ENCODE results near the gene BRD4.
A peak's percentile ranks its signal among the peaks of the same experiment; 100 is the strongest.
"Not testable (repeated sequence)": the region's sequence is repeated elsewhere in the genome, so short reads cannot be mapped to it uniquely, and the experiment has no call there.

The BRD4 gene

DNA sequence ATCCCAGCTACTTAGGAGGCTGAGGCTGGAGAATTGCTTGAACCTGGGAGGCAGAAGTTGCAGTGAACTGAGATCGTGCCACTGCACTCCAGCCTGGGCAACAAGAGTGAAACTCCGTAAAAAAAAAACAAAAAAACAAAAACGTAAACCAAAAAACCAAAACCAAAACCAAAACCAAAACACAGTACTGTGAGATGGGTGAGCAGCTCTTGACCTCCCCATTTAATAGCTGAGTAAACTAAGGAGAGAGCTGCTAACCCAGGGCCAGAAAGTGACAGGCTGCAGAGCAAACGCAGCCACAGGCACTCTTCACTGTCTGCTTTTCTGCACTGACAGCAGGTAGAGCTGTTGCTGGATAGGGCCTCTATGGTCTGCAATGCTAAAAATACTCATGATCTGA lies 27.7 kb upstream of the BRD4 start:
- DNase-seq (ENCODE audit: low read depth, low spot score), result not testable (repeated sequence)

- DNase-seq (ENCODE audit: low read depth, low spot score), result no peak
Observed at GRCh38 chr19:15358918-15359317, 26.6 kb upstream of the BRD4 start.

GRCh38 chr19:15357906-15358305 lies 25.6 kb upstream of the BRD4 start:
- no peak for DNase-seq (ENCODE audit: low read depth, low spot score)

- DNase-seq (ENCODE audit: low read depth, low spot score), result no peak
Observed at GRCh38 chr19:15354566-15355296, 22.4 kb upstream of the BRD4 start.

- DNase-seq (ENCODE audit: low read depth, low spot score), result no peak
Observed at GRCh38 chr19:15353908-15354307, 21.6 kb upstream of the BRD4 start.

DNA sequence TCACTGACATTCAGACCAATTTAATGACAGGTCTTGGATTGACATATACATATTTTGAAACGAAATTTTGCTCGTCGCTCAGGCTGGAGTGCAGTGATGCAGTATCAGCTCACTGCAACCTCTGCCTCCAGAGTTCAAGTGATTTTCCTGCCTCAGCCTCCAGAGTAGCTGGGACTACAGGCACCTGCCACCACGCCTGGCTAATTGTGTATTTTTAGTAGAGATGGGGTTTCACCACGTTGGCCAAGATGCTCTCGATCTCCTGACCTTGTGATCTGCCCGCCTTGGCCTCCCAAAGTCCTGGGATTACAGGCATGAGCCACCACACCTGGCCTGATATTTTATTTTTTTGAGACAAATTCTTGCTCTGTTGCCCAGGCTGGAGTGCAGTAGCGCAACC lies 20.2 kb upstream of the BRD4 start:
- not testable (repeated sequence) for DNase-seq (ENCODE audit: low read depth, low spot score)

GRCh38 chr19:15341328-15341727 lies 9.0 kb upstream of the BRD4 start:
- DNase-seq (ENCODE audit: low read depth, low spot score), result not testable (repeated sequence)

- no peak for DNase-seq (ENCODE audit: low read depth, low spot score)
Observed at GRCh38 chr19:15340086-15340485, 7.7 kb upstream of the BRD4 start.

DNA sequence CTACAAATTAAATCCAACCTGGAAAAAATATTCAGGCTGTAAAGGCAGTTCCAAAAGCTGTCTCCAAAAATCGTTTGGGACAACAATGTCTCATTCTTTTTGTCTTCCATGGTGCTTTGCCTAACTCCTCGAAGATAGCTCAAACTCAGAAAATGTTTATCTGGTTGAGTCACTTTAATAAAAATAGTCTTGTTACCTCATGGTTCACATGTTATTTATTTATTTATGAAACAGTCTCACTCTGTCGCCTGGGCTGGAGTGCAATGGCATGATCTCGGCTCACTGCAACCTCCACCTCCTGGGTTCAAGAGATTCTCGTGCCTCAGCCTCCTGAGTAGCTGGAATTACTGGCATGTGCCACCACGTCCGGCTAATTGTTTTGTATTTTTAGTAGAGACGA lies 4.9 kb upstream of the BRD4 start:
- DNase-seq (ENCODE audit: low read depth, low spot score), result no peak

DNA sequence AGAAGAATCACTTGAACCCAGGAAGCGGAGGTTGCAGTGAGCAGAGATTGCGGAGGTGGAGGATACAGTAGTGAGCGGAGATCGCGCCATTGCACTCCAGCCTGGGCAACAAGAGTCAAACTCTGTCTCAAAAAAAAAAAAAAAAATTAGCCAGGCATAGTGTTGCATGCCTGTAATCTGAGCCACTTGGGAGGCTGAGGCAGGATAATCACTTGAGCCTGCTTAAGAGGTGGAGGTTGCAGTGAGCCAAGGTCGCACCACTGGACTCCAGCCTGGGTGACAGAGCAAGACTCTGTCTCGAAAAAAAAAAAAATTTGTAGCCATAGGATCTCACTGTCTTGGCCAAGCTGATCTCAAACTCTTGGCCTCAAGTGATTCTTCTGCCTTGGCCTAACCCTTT lies 3.7 kb upstream of the BRD4 start:
- not testable (repeated sequence) for DNase-seq (ENCODE audit: low read depth, low spot score)

GRCh38 chr19:15331419-15332310 lies 674 bp downstream of the BRD4 start:
- DNase-seq (ENCODE audit: low read depth, low spot score), result peak; percentile 62

DNA sequence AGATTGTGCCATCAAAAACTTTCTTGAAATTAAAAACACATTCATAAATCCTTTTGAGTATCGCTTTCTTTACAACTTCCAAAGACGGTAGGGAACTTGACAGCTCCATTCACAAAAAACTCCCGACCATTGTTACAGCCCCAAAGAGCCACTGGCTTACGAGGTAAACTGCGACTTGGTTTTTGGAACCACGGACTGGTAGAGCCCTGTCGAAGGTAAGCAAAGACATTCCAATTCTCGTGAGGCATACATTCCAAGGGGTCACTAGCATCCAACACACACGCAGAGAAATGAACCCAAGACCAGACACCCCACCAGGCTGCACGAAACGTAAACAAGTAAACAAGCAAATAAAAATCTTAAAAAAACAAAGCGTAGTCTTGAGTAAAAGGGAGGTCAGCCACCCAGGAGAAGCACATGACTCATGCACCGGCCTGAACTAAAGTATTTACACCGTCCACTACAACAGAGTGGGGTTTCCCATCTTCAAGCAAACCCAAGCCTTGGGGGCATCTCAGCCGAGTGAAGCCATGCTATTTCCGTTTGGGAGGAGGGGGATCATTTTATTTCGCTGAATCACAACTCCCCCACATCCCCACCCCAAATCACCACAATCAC lies 1.4 kb downstream of the BRD4 start:
- DNase-seq (ENCODE audit: low read depth, low spot score), result peak; percentile 80

- peak; percentile 35 for DNase-seq (ENCODE audit: low read depth, low spot score)
Observed at GRCh38 chr19:15328312-15328711, 4.0 kb downstream of the BRD4 start.

DNA sequence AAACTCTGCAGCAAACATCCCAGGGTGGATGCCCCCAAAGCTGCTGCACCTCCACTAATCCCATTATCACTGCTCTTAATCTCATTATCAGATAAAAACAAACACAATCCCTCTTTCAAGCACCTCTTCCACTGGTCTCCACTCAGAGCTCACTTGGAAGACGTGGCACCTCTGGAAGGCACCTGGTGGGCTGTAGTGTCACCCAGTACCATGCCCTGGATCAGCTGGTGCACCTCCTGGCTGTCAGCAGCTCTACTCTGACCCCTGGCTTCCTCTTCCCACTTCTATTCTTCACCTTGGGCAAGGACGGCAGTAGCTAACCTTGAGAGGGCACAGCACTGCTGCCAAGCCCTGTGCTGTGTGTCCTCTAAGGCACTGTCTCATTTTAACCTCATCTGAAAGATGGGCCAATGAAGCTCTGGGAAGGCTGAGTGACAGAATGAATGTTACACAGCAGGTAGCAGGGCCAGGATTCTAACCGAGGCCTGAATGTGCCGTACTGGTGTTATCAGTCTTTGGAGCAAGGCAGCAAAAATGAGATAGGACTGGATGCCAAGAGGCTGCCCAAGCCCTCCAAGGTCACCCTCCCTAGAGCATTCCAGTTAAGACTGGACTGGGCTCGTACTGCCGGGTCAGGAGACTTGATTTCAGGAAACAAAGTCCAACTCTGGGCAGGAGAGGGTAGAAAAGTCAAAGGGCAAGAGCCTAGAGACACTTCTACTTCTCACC lies 7.4 kb downstream of the BRD4 start:
- no peak for DNase-seq (ENCODE audit: low read depth, low spot score)

GRCh38 chr19:15323496-15324235 lies 8.7 kb downstream of the BRD4 start:
- DNase-seq (ENCODE audit: low read depth, low spot score), result no peak

DNA sequence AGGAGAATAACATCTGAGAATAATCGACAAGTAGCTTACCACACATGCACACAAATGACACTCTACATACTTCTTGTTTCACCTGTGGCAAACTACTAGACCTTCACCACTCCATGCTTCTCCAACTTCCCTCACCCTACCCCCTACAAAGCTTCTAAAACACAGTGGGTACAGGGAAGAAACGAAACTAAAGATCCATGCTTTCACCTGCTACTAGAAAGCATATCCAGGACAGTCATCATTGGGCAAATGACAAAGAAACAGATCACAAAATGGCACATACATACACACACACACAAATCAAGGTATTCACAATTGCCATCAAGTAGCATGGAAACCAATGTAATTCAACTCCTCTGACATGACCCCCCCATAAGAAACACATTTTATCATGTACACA lies 10.6 kb downstream of the BRD4 start:
- DNase-seq (ENCODE audit: low read depth, low spot score), result no peak

DNA sequence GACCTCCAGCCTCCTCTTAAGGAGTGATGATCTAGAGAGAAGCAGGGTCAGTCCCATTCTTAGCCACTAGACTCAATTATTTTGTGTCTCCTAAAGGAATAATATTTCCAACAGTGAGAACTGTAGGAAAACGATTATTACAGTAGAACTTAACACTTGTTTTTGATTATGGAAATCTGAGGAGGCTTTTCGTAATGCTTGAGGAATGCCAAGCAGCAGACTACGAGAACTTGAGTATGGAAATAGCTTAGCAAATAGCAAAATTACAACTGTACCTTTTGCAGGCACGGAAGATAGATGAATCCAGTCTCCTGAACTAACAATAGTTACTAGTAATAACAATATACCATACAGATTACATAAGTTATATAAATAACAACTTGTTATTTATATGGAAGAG lies 12.2 kb downstream of the BRD4 start:
- peak; percentile 40 for DNase-seq (ENCODE audit: low read depth, low spot score)

DNA sequence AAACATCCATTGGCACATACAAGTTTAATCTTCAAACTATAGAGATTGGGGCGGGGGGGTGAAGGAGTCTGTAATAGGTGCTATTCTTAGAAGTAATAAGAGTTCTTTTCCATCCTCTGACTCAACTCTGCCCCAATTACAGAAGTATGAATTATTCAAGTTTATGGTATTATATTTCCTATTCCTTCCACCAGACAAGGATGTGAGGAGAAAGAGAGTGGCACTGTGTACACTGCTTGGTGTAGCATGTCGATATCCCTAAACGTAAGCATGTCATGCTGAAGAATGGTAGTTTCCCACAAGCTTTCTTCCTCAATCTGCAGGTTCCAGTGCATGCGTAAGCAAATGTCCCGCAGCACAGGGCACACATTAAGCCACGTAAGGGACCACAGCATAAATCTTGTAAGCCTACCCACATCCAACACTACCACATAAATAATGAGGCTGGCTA lies 14.1 kb downstream of the BRD4 start:
- no peak for DNase-seq (ENCODE audit: low read depth, low spot score)

DNA sequence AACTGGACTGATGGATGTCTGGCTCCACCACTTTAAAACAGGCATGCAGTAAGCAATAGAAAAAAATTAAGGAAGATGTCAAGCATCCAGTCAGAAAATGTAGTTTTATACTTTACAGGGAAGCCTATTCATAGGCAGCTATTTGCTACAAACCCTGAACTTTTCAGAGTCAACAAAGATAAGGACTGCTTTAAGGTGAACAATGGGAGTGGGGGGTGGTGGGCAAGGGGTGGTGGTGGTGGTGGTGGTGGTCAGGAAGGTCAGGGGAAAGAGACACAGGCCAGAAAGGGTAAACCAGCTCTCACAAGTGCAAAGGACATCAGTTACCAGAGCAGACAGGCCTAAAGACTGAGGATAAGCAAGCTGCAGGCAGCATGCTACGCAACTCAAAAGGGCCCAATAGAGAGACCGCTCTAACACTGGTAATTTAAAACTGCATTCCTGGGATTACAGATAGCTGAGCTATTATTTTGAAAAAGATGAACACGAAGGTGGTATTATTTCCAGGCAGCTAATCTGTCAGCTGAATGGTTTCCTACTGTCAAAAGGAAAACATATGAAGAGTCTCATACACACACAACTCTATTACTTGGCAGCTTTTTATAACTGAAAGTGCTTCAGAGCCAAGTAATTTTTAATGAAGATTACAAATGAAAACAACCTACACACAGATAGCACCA lies 14.8 kb downstream of the BRD4 start:
- DNase-seq (ENCODE audit: low read depth, low spot score), result no peak

DNA sequence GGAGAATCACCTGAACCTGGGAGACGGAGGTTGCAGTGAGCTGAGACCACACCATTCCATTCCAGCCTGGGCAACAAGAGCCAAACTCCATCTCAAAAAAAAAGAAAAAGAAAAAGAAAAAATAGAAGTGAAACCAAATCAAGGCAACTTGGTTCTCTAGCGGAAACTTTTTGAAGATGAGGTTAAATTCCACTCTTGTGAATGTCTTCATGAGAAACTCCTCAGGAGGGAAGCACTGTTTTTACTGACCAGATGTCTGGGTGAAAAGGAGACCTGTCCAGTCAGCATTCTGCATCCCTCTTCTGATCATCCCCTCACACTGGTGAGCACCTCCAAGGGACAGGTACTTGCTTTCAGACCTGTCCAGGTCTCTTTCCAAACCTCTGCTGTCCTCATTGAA lies 15.8 kb downstream of the BRD4 start:
- no peak for DNase-seq (ENCODE audit: low read depth, low spot score)

Measured in astrocyte of the hippocampus (primary cell).